Myocyte (in vitro differentiated cells): ENCODE measurements around the gene HDHD5. TPM values are rescaled to one million over a fixed set of nuclear protein-coding genes. Genes with fewer than 3 reads are reported as not detected.
A peak's percentile ranks its signal among the peaks of the same experiment; 100 is the strongest.

Experiments
- DNase-seq: peaks from one replicate; pipeline ENCODE4 v3.0.0-alpha.2; 2012; ENCODE audit warnings: low read depth
- total RNA-seq: library from RNA; depleted of rRNA; stranded (reverse); fragments of >200 nt; gene quantifications from 2 replicates; pipeline ENCODE4 v1.2.3, GENCODE V29; 2014

The HDHD5 gene
- total RNA-seq, 1 donor from 2014 or later: 72.0 TPM

- DNase-seq: no peak
These were observed 52.1 kb downstream of the HDHD5 start for GRCh38 chr22:17106785-17107546.

DNA sequence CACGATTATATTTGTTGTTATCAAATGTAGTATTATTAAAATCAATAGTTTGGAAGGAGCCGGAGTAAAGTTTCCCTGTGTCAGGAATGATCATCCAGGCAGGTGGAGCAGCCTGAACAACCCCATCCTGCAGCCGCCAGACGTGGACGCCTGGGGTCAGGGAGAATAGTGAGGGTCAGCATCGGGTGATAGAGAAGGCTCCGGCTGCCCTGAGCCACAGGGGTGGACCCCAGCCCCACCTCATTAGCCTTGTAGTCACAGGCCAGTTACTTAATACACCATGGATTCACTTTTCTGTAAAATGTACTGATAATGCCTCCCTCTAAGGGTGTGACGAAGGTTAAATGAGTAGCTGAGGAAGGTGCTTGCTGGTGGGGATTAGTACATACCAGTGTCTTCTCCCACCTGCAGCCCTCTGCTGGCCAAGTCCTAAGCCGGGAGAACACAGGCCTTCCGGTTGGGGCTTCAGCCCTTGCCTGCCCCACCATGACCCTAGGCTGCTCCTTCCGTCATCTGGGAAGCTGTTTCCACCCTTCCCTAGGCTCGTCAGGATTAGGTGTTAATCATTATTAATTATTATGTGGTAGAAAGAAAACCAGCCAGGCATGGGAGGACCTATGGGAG is 52.8 kb downstream of the HDHD5 start:
- DNase-seq: no peak

- no peak for DNase-seq
These were observed 53.6 kb downstream of the HDHD5 start for GRCh38 chr22:17105143-17106129.

DNA sequence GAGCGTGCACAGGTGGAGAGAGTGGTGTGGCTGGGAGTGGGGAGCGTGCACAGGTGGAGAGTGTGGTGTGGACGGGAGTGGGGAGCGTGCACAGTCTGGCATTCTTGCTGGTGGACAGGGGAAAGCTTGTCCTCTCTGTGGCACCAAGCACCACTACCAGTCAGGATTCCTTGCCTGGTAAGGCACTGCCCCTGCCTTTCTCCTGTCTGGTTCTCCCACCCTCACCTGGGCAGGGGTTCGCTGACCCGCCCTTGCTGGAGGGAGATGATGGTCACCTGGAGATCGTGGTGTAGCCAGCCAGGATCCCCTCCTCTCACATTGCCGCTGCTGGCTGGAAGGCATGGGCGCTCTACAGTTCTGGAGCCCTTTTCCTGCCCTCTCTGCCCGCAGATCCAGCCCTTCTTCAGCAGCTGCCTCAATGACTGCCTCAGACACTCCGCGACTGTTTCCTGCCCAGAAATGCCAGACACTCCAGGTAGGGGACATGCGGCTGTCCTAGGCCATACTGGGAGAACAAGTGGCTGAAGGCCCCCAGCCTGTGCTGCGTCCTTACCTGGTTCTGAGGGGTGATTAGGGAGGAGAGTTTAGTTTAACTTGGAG is 54.6 kb downstream of the HDHD5 start:
- DNase-seq: no peak

GRCh38 chr22:17103351-17103750 is 55.7 kb downstream of the HDHD5 start:
- DNase-seq: no peak

- no peak for DNase-seq
These were observed 56.8 kb downstream of the HDHD5 start for GRCh38 chr22:17102297-17102667.

GRCh38 chr22:17101475-17102296 is 57.4 kb downstream of the HDHD5 start:
- DNase-seq: peak; percentile 17

DNA sequence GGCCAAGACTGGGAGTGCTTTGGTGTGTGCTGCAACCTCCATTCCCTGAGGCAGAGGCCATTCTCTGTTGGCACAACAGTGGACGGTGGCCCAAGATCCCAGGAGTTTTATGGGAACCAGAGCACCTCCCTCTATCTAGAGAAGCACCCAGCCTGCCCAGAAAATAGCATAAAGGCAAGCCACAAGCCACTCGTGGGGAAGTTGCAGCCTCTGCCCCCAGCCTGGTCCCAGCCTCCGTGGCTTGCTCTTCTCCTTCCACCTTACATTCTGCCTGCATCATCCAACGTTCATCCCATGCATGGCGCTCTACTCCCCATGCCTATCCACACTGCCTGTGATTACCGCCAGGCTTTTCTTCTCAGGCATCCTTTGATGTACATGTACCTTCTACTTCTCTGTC is 58.5 kb downstream of the HDHD5 start:
- DNase-seq: no peak

- DNase-seq: no peak
These were observed 60.7 kb downstream of the HDHD5 start for GRCh38 chr22:17098379-17098819.

DNA sequence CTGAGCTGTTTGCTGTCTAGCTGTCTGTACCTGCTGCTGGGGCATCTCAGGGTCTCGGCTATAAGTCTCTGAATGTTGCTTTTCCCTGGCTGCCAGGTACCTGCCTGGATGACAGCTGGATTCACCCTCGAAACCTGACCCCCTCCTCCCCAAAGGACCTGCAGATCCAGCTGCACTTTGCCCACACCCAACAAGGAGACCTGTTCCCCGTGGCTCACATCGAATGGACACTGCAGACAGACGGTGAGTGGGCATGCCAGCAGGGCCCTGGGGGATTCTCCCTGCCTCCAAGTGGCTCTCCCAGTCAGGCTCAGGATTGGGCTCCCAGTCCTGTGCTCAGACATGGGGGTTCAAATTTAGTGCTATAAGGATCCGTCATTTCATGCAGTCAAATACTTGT is 61.4 kb downstream of the HDHD5 start:
- no peak for DNase-seq

GRCh38 chr22:17097062-17097461 is 62.0 kb downstream of the HDHD5 start:
- DNase-seq: no peak

DNA sequence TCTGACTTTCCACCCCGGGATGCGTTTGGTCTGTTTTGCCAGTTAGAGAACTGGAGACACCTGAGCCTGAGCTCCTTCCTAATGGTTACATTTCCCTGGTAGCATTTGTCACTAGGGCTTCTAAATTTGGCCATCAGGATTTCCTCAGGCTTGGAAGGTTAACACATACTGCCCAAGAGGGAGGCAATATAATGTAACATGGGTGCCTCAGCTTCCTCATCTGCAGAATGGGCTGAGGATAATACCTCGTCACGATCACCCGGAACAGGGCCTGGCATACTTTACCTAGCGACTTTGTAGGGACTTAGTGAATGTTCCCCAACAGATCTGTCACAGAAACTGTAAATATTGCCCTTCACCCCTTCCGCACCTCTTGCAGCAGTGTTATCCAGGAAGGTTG is 63.0 kb downstream of the HDHD5 start:
- no peak for DNase-seq

DNA sequence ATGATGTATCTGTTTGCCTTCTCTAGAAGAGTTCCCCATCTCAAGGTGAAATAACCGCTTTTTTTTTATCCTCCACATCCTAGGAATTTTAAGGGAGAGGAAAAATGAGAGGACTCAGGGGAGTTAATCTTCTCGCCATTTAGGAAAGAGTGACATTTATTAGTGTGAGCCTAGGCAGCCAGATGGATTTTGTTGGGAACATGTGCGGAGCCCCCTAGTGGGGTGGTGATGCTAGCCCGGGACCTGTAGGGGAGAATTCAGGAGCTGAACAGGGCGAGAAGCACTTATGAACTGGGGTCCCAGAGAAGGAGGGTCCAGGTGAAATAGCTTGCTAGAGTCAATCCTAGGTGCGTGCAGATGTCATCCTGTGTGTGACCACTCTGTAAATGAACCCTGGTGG is 63.5 kb downstream of the HDHD5 start:
- no peak for DNase-seq

GRCh38 chr22:17093081-17093480 is 66.0 kb downstream of the HDHD5 start:
- DNase-seq: no peak

DNA sequence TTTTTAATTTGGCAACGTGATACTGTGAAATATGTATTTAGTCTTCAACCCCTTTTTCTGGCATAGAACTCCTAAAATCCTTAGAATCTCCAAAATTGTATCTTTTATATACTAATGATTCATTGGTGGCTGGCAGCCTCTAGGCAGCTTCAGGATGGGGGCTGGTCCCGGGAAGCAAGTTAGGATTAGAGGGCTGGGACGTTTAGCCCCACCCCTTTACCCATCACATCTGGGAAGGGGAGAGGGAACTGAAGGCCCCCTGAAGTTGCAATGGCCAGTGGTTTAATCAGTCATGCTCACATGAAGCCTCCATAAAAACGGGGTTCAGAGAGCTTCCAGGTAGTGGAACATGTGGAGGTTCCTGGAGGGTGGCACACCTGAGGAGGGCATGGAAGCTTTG is 67.2 kb downstream of the HDHD5 start:
- DNase-seq: no peak

DNA sequence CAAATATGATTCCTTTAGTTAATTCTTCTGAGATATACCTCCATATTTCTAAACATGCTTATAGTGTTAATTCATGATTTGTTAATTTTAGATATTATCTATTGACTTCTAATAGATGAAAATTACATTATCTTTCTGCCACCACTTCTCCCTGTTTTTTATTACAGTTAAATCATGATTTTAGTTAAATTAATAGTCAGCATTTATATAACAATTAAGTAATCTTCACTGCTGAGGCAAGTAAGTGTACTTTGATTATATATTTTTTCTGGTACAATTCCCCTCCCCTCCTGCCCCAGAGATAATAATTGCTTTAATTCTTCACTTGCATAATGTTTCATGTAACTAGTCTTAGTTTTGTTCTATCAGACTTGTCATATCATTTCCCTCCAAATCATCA is 68.5 kb downstream of the HDHD5 start:
- DNase-seq: no peak
